ENCODE measurements around the gene MCHR1.
"Not testable (repeated sequence)": the region's sequence is repeated elsewhere in the genome, so short reads cannot be mapped to it uniquely, and the experiment has no call there.

Gene MCHR1

DNA sequence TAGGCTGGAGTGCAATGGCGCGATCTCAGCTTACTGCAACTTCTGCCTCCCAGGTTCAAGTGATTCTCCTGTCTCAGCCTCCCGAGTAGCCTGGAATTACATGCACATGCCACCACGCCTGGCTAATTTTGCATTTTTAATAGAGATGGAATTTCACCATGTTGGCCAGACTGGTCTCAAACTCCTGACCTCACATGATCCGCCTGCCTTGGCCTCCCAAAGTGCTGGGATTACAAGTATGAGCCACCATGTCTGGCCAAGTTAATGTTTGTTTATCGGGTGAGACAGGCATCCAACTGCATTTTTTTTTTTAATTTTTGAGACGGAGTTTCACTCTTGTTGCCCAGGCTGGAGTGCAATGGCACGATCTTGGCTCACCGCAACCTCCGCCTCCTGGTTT is 22.6 kb upstream of the MCHR1 start:
- not testable (repeated sequence) for DNase-seq (ENCODE audit: low read depth)

DNA sequence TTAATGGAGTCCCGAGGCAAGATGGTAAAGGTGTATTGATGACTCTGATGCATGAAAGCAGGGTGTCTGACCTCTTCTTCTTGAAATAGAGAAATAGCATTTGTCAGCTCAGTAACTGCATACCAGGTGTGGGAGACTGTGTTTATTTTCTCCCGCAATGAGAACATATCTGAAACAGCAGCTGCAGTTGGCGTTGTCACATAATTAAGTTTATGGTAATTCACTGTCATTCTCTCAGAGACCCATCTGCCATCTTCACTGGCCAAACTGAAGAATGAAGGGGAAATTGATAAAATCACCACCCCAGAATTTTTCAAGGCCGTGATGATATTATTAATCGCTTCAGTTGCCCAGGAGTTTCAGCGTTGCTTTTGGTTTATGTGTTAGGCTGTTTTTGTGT is 20.1 kb upstream of the MCHR1 start:
- no peak for DNase-seq (ENCODE audit: low read depth)

DNA sequence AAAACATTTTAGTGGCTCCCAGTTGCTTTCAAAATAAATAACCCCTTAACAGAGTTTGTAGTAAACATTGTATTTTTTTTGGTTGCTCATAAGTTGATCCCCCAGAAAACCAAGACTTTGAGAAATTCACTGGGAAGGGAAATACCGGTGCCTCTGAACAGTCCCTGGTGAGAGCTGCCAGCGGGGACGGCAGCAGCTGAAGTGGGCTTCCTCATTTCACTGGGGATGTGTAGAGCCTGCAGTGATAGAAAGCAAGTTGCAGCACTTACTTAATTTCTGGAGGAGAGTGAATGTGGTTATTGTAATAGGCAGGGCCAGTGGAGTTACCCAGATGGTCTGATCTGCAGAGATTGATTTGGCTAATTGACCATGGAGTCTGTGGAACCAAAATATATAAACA is 18.6 kb upstream of the MCHR1 start:
- DNase-seq (ENCODE audit: low read depth): no peak

DNA sequence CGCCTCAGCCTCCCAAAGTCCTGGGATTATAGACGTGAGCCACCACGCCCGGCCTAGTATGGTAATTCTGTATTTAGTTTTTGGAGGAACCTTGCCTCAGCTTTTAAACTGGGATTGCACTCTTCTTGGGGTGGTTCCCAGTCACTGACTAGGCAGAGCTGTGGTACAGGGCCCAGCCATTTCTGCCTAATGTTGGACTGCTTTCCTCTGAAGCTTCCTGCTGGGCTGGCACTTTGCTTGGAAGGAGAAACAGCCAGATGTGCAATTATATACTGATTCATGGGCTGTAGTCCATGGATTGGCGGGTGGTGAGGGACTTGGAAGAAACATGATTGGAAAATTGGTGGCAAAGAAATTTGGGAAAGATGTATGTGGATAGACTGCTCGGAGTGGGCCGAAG is 17.6 kb upstream of the MCHR1 start:
- no peak for DNase-seq (ENCODE audit: low read depth)

DNA sequence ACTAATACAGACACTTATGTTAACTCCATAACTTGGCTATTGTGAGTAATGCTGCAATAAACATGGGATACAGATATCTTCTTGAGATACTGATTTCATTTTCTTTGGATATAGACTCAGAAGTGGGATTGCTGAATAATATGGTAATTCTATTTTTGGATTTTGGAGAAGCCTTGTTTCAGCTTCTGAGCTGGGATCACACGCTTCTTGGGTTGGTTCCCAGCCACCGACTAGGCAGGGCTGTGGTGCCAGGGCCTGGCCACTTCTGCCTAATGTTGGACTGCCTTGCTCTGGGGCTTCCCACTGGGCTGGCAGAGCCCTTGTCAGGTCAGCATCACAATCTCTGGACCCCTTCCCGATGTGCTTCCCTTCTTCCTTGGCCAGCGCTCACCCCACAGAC is 14.0 kb upstream of the MCHR1 start:
- DNase-seq (ENCODE audit: low read depth): no peak

DNA sequence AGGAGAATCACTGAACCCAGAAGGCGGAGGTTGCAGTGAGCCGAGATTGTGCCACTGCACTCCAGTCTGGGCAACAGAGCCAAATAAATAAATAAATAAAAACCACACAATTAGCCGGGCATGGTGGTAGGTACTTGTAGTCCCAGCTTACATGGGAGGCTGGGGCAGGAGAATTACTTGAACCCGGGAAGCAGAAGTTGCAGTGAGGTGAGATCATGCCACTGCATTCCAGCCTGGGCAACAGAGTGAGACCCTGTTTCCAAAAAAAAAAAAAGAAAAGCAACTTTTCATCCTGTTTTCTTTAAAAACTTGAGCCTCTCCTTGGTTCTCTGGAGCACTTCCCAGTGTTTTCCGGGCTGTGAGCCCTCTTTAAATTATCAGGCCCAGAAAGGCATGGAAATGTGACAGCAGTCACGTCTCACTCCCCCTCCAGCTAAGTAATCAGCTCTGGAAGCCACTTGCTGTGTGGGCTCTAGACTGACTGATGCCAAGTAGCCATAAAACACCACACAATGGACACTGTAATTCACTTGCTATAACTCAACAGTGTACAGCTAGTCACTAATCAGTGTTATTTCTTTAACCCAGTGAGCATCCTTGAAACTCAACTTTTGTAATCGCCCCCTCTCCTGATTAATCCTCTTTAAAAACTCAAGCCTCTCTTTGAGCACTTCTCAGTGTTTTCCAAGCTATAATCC is 13.0 kb upstream of the MCHR1 start:
- DNase-seq (ENCODE audit: low read depth): no peak

DNA sequence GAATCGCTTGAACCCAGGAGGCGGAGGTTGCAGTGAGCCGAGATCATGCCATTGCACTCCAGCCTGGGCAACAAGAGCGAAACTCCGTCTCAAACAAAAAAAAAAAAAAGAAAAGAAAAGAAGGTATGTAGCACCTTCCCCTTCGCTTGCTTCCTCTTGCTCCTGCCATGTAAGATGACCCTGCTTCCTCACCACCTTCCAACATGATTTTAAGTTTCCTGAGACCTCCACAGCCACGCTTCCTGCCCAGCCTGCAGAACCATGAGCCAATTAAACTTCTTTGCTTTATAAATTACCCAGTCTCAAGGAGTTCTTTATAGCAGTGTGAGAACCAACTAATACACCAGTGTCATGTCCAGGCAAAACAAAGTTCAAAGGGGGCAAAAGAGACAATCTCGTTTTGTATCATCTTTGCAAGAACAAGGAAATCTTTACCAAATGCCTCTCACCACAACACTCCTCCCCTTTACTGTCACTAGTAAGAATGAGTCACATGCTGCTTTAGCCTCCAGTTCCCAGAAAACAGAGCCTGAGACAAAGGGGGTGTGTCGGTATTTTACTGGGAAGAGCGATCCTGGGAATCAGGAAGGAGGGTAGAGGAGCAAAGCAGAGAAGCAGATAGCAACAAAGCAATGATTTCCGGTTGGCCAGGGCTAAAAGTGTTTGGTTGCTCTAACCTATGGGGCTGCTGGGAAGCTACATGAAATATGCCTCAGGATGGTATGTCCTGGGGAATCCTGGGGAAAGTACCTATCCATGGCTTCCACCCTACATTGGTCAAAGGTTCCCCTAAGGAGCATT is 10.5 kb upstream of the MCHR1 start:
- DNase-seq (ENCODE audit: low read depth): no peak

DNA sequence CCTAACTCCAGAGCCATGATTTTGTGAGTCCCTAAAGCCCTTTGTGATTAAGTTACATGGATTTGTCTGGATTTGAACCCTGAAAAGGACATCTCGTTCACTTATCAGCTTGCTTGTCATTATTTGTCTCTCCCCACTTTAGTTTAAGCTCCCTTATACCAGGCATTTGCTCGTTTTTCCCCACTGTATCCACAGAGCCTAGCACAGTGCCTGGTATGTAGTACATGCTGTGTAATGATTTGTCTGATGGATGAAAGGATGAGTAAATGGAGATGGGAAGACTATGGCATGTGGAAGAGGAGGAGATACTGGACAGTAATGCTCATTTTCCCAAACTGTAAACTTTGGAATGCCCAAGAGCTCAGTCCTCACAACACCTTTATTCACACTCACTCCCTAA is 9.2 kb upstream of the MCHR1 start:
- DNase-seq (ENCODE audit: low read depth): no peak

DNA sequence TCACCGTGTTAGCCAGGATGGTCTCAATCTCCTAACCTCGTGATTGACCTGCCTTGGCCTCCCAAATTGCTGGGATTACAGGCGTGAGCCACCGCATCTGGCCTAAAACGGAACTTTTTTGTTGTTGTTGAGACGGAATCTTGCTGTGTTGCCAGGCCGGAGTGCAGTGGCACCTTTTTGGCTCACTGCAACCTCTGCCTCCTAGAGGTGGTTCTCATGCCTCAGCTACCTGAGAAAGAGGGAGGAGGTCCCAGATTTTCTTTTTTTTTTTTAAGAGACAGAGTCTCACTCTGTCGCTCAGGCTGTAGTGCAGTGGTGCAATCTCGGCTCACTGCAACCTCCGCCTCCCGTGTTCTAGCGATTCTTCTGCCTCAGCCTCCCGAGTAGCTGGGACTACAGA is 7.9 kb upstream of the MCHR1 start:
- DNase-seq (ENCODE audit: low read depth): no peak

DNA sequence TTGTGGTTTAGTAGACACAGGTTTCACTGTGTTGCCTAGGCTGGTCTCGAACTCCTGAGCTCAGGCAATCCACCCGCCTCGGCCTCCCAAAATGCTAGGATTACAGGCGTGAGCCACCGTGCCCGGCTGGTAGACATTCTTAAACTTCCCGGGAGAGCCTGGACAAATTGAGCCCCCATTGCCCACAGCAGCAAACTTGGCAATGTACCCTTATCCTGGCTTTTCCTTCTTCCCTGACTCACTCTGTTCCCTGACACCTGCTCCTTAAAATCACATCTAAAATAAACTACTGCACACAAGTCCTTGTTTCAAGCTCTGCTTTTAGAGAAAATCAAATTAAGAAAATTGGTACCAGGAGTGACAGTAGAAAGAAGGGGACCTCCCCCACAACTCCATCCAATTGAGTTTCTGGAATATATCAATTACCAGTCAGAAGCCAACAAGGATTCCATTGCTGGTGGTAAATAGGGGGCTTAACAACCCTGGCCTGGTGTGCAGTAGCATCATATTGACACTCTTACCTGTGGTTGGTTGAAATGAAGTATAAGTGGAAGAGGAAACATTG is 7.4 kb upstream of the MCHR1 start:
- DNase-seq (ENCODE audit: low read depth): no peak

DNA sequence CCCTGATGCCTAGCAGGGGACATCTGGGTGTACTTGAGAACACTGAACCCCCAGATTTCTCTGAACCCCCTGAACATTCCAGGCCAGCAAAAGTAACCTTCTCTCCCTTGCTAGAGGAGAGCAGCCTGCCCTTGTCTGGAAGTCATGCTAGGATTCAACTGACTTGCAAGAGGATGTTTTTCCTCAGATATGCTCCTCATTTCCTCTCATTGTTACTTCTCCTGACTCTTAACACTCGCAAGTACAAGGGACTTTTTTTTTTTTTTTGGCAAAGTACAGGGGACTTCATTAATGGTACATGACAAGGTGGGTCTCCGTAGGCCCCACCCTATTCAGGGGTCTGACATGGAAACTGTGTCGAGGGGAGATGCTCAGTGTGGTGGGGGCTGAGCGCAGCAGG is 6.3 kb upstream of the MCHR1 start:
- no peak for DNase-seq (ENCODE audit: low read depth)

DNA sequence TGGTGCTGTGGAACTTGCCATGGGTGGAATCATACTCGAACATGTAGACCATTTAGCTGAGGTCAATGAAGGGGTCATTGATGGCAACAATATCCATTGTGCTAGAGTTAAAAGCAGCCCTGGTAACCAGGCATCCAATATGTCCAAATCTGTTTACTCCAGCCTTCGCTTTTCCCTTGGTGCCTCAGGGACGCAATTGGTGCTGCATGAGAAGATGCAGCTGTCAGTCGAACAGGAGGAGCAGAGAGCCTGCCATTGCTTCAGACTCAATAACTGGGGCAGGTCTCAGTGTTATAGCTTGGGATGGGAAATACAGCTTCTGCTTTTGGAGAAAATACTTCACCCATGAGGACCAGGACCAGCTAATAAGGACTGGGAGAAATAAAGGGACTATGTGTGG is 5.0 kb upstream of the MCHR1 start:
- no peak for DNase-seq (ENCODE audit: low read depth)

DNA sequence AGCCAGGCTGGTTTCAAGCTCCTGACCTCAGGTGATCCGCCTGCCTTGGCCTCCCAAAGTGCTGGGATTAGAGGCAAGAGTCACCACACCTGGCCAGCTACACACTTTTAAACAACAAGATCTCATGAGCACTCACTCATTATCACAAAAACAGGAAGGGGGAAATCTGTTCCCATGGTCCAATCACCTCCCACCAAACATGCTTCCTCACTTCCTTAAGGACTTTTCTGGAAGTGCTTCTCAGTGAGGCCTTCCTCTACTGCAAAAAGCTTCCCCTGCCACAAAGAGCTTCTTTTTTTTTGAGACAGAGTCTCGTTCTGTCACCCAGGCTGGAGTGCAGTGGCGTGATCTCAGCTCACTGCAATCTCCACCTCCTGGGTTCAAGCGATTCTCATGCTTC is 3.1 kb upstream of the MCHR1 start:
- DNase-seq (ENCODE audit: low read depth): not testable (repeated sequence)

DNA sequence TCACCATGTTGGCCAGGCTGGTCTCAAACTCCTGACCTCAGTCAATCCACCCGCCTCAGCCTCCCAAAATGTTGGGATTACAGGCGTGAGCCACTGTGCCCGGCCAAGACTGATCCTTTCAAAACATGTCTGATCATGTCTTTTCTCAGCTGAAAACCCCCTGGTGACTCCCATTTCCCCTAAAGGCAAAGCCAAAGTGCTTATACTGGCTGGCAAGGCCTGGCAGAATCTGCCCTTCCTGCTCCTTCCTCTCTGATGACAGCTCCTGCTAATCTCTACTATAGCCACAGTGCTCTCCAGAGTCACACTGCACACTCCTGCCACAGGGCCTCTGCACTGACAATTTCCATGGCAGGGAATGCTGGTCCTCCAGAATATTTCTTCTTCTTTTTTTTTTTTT is 2.6 kb upstream of the MCHR1 start:
- no peak for DNase-seq (ENCODE audit: low read depth)

DNA sequence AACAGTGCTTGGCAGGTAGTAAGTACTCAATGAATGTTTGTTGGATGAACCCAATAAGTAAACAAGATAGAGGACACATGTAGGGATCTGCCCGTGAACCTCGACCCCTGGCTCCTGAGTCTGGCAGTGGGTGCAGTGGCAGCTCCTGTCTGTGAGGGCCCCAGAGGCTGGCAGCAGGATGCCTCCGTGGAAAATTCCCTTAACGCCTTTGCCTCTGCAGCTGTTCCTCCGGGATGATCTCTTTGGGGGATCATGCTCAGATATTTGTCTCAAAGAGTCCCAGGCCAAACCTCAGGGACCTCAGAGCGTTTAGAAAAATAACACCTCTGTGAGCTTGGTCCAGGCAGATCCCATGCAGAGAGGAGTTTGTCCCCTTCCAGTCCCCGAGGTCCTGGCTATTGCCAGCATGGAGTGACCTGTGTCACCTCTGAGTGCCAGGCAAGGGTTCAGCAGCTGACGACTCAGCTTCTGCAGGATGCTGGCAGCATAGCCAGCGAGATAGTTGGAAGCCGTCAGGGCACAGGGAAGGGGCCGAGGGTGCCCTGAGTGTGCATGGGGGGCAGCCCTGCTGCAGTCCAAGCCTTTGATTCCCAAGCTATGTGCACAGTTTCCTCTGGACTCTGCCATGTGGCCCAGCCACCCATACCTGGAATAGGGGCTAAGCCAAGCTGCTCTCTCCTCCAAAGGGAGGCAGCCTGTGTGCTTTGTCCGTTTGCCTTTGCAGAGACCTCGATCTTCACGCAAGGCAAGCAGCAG is 613 bp upstream of the MCHR1 start:
- DNase-seq (ENCODE audit: low read depth): no peak

DNA sequence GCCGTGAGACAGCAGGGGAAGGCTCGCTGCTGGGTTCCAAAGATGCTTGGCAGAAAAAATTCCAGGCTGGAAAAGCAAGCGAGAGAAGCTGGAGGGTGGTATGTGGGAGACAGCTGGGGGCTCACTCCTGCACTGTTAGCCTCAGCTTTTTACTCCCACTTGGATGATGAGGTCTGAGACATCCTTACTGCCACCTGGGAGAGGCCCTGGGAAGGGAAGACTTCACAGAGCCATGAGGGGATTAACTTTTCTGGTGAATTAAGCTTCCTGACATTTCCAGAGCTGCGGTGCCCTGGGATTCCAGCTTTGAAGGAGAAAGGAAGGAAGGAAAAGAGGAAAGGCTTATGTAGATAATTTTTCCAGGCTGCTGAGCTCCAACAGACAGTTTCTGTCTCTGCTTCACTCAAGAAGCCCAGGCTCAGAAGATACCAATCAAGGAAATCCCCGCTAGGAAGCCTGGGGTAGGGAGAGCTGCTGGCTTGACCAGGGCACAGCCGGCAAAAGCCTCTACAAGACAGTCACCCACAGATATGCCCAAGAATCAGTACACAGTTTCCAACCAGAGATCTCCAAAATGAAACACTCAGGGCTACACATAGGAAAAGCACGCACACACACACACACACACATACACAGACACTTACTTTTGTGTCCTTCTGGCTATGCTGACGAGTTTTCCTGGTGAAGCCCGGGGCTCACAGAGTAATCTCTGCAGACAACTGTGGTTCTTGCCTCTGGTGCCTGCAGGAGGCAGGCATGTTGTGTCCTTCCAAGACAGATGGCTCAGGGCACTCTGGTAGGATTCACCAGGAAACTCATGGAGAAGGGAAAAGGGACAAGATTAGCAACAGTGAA is 907 bp downstream of the MCHR1 start:
- DNase-seq (ENCODE audit: low read depth): no peak

DNA sequence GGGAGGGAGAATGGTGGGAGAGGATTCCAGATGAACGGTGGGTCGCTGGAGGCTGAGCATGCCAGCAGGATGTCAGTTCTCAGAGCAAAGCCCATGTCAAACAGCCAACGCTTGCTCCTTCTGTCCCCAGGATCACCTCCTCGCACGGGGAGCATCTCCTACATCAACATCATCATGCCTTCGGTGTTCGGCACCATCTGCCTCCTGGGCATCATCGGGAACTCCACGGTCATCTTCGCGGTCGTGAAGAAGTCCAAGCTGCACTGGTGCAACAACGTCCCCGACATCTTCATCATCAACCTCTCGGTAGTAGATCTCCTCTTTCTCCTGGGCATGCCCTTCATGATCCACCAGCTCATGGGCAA is 1.5 kb downstream of the MCHR1 start:
- DNase-seq (ENCODE audit: low read depth): no peak

DNA sequence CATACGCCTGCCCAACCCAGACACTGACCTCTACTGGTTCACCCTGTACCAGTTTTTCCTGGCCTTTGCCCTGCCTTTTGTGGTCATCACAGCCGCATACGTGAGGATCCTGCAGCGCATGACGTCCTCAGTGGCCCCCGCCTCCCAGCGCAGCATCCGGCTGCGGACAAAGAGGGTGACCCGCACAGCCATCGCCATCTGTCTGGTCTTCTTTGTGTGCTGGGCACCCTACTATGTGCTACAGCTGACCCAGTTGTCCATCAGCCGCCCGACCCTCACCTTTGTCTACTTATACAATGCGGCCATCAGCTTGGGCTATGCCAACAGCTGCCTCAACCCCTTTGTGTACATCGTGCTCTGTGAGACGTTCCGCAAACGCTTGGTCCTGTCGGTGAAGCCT is 2.2 kb downstream of the MCHR1 start:
- no peak for DNase-seq (ENCODE audit: low read depth)

DNA sequence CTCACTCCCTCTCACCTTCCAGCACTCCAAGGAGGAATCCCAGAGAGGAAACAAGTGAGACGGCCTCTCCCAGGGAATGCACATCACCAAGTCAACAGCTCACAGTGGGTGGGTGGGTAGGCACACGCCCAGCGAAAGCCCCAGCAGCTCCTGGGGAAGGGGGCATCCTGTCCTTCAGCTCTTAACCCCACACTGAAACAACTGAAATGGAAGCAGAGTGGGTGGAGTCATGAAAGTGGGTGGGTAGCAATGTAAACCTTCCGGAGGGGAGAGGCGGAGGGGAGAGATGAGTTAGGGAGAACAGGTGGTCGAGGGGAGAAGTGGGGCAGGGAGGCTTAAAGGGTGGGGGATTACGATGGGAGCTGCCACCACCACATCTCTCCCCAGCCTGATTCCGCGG is 5.4 kb downstream of the MCHR1 start:
- DNase-seq (ENCODE audit: low read depth): no peak

DNA sequence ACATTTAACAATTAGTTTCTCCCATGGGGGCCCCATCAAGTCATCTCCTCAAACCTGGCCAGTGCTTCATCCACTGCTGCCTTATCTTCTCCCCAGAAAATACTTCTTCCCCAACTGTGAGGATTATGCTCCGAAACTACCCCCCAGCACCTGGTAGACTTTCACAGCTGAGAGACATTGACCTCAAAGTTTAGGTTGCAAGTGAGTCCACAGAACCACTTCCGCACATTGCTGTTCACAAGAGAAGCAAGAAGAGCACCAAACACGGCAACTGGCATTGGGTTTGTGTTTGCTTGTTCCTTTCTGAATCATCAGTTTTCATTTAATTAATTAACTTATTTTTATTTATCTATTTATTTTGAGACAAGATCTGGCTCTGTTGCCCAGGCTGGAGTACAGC is 6.1 kb downstream of the MCHR1 start:
- no peak for DNase-seq (ENCODE audit: low read depth)

DNA sequence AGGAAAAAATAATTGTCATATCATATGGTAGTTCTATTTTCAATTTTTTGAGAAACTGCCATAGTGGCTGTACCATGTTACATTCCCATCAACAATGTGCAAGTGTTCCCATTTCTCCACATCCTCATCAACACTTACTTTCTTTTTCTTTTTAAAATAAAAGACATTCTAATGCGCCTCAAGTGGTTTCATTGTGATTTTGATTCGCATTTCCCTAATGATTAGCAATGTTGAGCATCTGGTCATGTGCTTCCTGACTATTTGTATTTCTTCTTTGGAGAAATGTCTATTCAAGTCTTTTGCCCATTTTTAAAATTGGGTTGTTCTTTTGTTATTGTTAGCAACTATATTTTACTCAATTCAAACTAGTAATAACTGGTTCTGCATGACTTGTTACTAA is 8.4 kb downstream of the MCHR1 start:
- DNase-seq (ENCODE audit: low read depth): no peak

DNA sequence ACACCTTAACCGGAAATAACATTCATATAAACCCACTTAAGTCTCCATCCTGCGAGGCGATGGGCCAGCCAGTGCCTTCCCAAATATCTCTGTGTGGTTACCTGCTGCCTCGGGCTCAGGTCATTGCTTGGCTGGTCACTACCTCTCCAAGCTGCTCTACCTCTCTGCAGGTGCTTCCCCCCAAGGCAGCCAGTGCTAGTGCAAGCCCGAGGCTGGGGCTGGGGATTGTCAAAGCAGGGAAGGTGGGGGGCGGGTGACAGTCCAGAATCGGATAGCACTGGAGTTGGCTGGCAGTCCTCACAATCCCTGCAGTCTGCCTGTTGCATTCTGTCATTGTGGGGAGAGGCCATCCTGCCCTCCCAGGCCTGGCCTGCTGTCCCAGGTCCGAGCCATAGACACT is 11.1 kb downstream of the MCHR1 start:
- DNase-seq (ENCODE audit: low read depth): no peak

Data from stimulated activated CD8-positive, alpha-beta memory T cell treated with anti-CD3 and anti-CD28 coated beads, Interleukin-7, amount 100 ng/mL, for 24 hours (primary cell).